CD1c-positive myeloid dendritic cell (primary cell): ENCODE measurements around the gene HSP90AB1.
A peak's percentile ranks its signal among the peaks of the same experiment; 100 is the strongest.

Experiments
- DNase-seq: peaks from one replicate; pipeline ENCODE4 v3.0.0-alpha.2; 2016; ENCODE audit errors: extremely low spot score

The HSP90AB1 gene

DNA sequence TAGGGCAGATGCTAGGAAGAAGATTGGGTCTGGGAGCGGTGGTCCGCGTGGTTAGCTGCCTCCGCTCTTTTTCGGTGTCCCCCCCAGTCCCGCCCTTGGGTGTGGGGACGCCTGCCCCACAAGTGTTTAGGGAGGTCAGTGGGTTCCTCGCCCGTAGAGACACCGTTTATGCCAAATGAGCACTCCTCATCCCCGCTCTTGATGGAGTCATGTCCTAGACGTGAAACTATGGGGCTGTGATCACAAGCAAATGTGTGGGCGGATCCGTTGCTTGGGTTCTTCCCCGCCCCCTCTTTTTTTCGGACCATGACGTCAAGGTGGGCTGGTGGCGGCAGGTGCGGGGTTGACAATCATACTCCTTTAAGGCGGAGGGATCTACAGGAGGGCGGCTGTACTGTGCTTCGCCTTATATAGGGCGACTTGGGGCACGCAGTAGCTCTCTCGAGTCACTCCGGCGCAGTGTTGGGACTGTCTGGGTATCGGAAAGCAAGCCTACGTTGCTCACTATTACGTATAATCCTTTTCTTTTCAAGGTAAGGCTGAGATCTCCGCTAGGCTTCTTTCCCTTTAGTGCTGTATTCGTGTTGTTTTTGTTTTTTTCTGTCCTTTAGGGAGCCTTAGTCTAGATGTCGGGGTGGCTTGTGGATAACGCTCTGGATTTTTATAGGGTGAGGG, at the start of gene HSP90AB1:
HSP90AB1 (plus strand) TSS at position 439 of the 675 bp plus-strand sequence. CDS start 1,529 bp downstream, outside the sequence.
- DNase-seq: peak; percentile 98

- DNase-seq: no peak
These were observed 48.2 kb upstream of the HSP90AB1 start for GRCh38 chr6:44198684-44199083.

GRCh38 chr6:44199883-44200282, 47.0 kb upstream of the HSP90AB1 start:
- DNase-seq: no peak

DNA sequence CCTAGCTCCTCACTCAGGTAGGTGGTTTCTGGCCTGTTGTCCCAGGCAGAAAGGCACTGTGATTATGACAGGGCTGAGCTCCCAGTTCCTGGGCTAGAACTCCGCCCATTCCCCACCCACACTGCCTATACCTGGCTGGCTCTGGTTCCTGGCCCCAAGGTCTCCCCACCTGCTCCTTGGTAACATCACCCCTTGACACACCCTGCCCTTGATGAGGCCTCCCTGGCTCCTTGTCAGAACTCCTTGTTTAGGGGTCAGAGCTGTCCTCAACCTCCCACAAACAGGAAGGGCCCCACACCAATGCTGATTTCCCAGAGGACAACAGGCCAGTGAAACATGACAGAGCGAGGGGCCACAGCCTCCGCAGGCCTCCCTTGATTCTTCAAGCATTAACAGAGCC, 45.7 kb upstream of the HSP90AB1 start:
- DNase-seq: no peak

- no peak for DNase-seq
These were observed 45.1 kb upstream of the HSP90AB1 start for GRCh38 chr6:44201638-44202303.

GRCh38 chr6:44202332-44202971, 44.4 kb upstream of the HSP90AB1 start:
- no peak for DNase-seq

GRCh38 chr6:44202972-44203750, 43.7 kb upstream of the HSP90AB1 start:
- no peak for DNase-seq

GRCh38 chr6:44203955-44204354, 42.9 kb upstream of the HSP90AB1 start:
- no peak for DNase-seq

- no peak for DNase-seq
These were observed 38.9 kb upstream of the HSP90AB1 start for GRCh38 chr6:44207966-44208365.

DNA sequence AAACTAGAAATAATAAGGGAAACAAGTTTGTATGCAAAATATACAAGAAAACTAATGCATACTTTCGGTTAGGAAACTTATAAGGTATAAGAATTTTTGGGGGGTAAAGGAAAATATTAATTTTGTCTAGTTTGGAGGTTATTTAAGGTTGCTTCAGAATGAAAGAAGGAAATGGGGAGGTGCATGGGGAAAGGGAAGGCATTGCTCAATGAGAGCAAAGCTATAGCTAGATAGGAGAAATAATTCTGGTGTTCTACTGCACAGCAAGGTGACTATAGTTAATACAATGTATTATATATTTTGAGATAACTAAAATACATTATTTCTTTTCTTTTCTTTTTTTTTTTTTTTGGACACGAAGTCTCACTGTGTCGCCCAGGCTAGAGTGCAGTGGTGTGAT, 35.6 kb upstream of the HSP90AB1 start:
- no peak for DNase-seq

GRCh38 chr6:44214307-44214706, 32.6 kb upstream of the HSP90AB1 start:
- DNase-seq: no peak

GRCh38 chr6:44216677-44217331, 30.1 kb upstream of the HSP90AB1 start, which contains the start of gene MYMX:
Gene MYMX (plus strand): TSS chr6:44216926. CDS start chr6:44217472, 546 bp downstream.
- no peak for DNase-seq

DNA sequence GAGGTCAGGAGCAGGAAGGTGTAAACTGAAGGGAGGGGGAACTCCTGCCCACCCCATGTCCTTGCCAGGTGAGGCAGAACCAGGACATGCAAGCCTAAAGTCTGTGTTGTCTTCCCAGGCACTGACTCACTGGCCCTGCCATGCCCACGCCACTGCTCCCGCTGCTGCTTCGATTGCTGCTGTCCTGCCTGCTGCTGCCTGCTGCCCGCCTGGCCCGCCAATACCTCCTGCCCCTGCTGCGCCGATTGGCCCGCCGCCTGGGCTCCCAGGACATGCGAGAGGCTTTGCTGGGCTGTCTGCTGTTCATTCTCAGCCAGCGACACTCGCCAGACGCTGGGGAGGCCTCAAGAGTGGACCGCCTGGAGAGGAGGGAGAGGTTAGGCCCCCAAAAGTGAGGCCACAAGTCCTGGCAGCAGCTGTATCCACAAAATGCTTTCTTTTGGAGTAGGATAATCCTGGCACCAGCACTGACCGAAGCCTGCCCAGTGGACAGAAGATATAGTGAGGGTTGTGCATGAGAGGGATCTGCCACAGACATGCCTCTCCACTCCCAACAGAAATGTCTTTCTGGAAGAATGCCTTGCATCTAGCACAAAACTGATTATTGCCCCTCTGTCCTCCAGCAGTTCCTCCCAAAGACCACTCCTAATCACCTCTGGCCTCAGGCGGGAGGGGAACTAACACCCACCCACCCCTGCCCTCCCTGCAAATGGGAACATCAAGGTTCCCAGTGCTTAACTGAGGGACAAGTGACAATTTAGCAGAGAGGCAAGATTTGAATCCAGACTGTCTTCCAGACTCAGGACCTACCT, 29.4 kb upstream of the HSP90AB1 start:
- peak; percentile 28 for DNase-seq

- DNase-seq: peak; percentile 63
These were observed 27.7 kb upstream of the HSP90AB1 start for GRCh38 chr6:44219053-44219814.

GRCh38 chr6:44219815-44220784, 26.8 kb upstream of the HSP90AB1 start:
- no peak for DNase-seq

DNA sequence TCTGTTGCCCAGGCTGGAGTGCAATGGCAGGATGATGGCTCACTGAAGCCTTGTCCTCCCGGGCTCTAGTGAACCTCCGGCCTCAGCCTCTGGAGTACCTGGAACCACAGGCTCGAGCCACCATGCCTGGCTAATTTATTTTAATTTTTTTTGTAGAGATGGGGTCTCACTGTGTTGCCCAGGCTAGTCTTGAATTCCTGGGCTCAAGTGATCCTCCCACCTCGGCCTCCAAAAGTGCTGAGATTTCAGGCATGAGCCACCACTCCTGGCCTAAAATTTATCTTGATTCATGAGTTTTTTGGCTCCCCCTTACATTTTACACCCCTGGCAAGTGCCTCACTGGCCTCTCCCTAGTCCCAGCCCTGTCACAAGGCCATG, 26.0 kb upstream of the HSP90AB1 start:
- no peak for DNase-seq

- DNase-seq: peak; percentile 84
These were observed 25.5 kb upstream of the HSP90AB1 start for GRCh38 chr6:44221291-44221960.

GRCh38 chr6:44221961-44222335, 25.0 kb upstream of the HSP90AB1 start:
- DNase-seq: no peak
